Measurements from ENCODE around the gene FASN. TPM values are rescaled to one million over a fixed set of nuclear protein-coding genes. Genes with fewer than 3 reads are reported as not detected.

Gene FASN
- total and polyA plus RNA-seq, 2 of the 13 experiments (the other 11 are each of a cell fraction or from before 2014, with no cell fraction given), result 51.7 to 101 TPM

GRCh38 chr17:82098939-82099763, 1.1 kb upstream of the FASN start (continued):
- no peak; the same call in 1 of the 2 replicates for TF ChIP-seq TGIF2 (CRISPR knock-in tag; IDR thresholded peaks at IDR 0.05)
- no peak for TF ChIP-seq ZNF10 (CRISPR knock-in tag; IDR thresholded peaks at IDR 0.05; ENCODE audit: borderline replicate concordance, low read depth)
- TF ChIP-seq ZFP37 (CRISPR knock-in tag; IDR thresholded peaks at IDR 0.05; ENCODE audit: borderline replicate concordance), result no peak
- TF ChIP-seq BCLAF1 (IDR thresholded peaks at IDR 0.05), result no peak
- TF ChIP-seq ZNF431 (CRISPR knock-in tag; IDR thresholded peaks at IDR 0.05; ENCODE audit: borderline replicate concordance, low read depth), result no peak
- no peak for TF ChIP-seq GATAD1 (CRISPR knock-in tag; IDR thresholded peaks at IDR 0.05)
- TF ChIP-seq ATF3 (CRISPR knock-in tag; IDR thresholded peaks at IDR 0.05), result no peak
- no peak; the same call in 1 of the 2 replicates for TF ChIP-seq ARID4A (CRISPR knock-in tag; IDR thresholded peaks at IDR 0.05; ENCODE audit: borderline replicate concordance)
- TF ChIP-seq MED8 (CRISPR knock-in tag; IDR thresholded peaks at IDR 0.05; ENCODE audit: insufficient replicate concordance), result no peak
- TF ChIP-seq MTA3 (CRISPR knock-in tag; IDR thresholded peaks at IDR 0.05), result no peak
- TF ChIP-seq AGO2 (optimal IDR thresholded peaks at IDR 0.05; ENCODE audit: low read depth, low read length), result peak; percentile 97
- TF ChIP-seq DDIT3 (CRISPR knock-in tag; IDR thresholded peaks at IDR 0.05), result no peak
- no peak for TF ChIP-seq ZNF652 (CRISPR knock-in tag; IDR thresholded peaks at IDR 0.05; ENCODE audit: borderline replicate concordance, low read depth)
- TF ChIP-seq CHCHD3 (CRISPR knock-in tag; IDR thresholded peaks at IDR 0.05), result peak; percentile 33; the same call in 1 of the 2 replicates
- 0 out of 2 replicates have a peak, but pooled peaks have one; percentile 16 for TF ChIP-seq ATF5 (CRISPR knock-in tag; IDR thresholded peaks at IDR 0.05; ENCODE audit: low read depth)
- TF ChIP-seq TCF7 (IDR thresholded peaks at IDR 0.05; ENCODE audit: low read depth), result no peak
- TF ChIP-seq ZNF589 (CRISPR knock-in tag; conservative IDR thresholded peaks at IDR 0.05), result no peak; the same call in 1 of the 2 replicates

All from HepG2 (cell line).